Measurements from ENCODE around the gene CD44. TPM values are rescaled to one million over a fixed set of nuclear protein-coding genes. Genes with fewer than 3 reads are reported as not detected.

CD44 gene
- total and polyA plus RNA-seq, 12 donors: 7.0 to 104 (median 25.2) TPM

DNA sequence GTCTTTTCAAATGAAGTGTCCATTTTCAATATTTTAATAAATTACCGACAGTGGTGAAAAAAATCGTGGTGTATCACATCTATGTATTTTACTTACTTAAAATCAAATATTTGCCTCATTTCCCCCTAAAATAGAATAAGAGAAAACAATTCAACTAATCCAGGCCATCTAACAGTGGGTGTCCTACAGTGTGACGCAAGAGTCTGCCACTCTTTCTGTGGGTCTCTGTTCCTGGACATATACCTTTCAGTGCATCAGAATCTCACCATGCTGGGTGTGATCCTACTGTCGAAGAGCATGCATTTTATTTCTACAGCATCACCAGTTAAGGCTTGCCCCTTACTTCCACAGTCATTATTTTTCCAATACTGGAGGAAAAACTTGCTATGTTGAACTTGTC lies 111.2 kb downstream of the CD44 start:
- TF ChIP-seq, protein P1, sequence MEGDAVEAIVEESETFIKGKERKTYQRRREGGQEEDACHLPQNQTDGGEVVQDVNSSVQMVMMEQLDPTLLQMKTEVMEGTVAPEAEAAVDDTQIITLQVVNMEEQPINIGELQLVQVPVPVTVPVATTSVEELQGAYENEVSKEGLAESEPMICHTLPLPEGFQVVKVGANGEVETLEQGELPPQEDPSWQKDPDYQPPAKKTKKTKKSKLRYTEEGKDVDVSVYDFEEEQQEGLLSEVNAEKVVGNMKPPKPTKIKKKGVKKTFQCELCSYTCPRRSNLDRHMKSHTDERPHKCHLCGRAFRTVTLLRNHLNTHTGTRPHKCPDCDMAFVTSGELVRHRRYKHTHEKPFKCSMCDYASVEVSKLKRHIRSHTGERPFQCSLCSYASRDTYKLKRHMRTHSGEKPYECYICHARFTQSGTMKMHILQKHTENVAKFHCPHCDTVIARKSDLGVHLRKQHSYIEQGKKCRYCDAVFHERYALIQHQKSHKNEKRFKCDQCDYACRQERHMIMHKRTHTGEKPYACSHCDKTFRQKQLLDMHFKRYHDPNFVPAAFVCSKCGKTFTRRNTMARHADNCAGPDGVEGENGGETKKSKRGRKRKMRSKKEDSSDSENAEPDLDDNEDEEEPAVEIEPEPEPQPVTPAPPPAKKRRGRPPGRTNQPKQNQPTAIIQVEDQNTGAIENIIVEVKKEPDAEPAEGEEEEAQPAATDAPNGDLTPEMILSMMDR (IDR thresholded peaks at IDR 0.05): no peak
- 95 to 97% methylated on average over 4 of the region's 4 CpGs for WGBS, 2 donors
- no peaks in the 10 kb centered on the region for H3K36me3 ChIP-seq
- no peak overlapping the region for H3K4me3 ChIP-seq
- intact Hi-C loops (cut with DNase I): no loop called here
- no peaks in the 10 kb centered on the region for H3K27me3 ChIP-seq
- no peak overlapping the region for H3K27ac ChIP-seq
- ATAC-seq: no peak
- DNase-seq: no peak
- H3K9me3 ChIP-seq: no peaks in the 10 kb centered on the region
- peaks cover 0 to 28% (median 13%) of the 10 kb centered on the region in 9 donors for H3K4me1 ChIP-seq

DNA sequence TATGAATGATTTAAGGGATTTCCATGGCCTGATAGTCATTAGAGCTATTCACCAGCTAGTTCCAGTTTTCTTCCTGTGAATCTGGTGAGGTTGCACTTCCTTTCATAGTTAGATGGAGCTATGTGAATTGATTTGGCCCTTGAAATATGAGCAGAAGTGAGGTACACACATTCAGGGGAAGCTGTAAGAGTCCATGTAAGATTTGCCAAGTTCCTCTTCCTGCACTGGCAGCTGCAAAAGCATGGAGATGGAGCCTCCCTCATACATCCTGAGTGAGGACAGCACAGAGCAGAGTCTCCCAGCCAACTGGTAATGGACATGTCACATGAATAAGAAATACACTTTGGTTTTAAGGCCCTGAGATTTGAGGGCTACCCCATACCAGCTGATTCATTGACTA lies 111.7 kb downstream of the CD44 start:
- no peak overlapping the region for H3K4me3 ChIP-seq
- TF ChIP-seq, protein P1 (IDR thresholded peaks at IDR 0.05): no peak
- ATAC-seq (no peak), DNase-seq (no peak)
- H3K27ac ChIP-seq: no peak overlapping the region
- no peaks in the 10 kb centered on the region for H3K27me3 ChIP-seq
- no peaks in the 10 kb centered on the region for H3K36me3 ChIP-seq
- intact Hi-C loops (cut with DNase I): no loop called here
- H3K4me1 ChIP-seq: peaks cover 0 to 26% (median 10%) of the 10 kb centered on the region in 9 donors
- H3K9me3 ChIP-seq: no peaks in the 10 kb centered on the region

DNA sequence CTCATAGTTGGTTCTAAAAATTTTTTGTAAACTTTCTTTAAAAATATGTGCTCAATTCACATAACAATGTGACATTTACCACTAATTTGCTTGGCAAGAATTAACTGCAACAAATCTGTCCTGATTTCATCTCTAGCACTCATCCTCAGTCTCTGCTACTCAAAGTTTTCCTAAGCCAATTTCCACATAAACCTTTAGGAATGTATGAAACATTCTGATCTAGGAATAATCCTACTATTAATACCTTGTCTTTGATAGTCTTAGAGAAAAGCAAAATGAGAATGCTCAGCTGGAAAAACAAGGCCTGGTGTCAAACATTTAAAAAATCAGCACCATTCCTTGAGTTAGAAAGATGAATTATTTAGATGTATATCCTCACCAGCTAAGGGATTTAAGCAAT lies 114.3 kb downstream of the CD44 start:
- H3K27me3 ChIP-seq: no peaks in the 10 kb centered on the region
- no peaks in the 10 kb centered on the region for H3K9me3 ChIP-seq
- ATAC-seq (no peak), DNase-seq (no peak)
- H3K4me3 ChIP-seq: no peak overlapping the region
- TF ChIP-seq, protein P1 (IDR thresholded peaks at IDR 0.05): no peak
- peaks cover 0 to 21% (median 8%) of the 10 kb centered on the region in 9 donors for H3K4me1 ChIP-seq
- intact Hi-C loops (cut with DNase I): no loop called here
- no peaks in the 10 kb centered on the region for H3K36me3 ChIP-seq
- no peak overlapping the region for H3K27ac ChIP-seq

DNA sequence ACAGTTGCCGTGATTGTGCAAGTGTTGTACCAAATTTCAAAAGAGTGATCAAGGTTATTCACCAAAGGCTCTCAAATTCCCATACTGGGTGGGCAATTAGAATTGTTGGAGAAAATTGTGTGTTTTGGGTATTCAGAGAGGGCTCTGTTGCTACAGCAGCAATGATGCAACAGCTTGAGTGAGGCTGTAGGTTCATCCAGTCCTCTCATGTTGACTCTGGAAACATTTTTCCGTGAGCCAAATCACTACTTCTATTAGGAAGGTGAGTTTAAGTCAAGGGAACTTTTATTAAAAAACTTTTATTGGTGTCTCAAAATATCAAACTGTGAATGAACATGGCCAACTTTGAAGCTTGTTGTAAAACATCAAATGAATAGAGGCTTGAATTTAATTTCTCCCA lies 116.5 kb downstream of the CD44 start:
- no peak overlapping the region for H3K27ac ChIP-seq
- intact Hi-C loops (cut with DNase I): no loop called here
- ATAC-seq (no peak), DNase-seq (no peak)
- TF ChIP-seq, protein P1 (IDR thresholded peaks at IDR 0.05): no peak
- H3K27me3 ChIP-seq: no peaks in the 10 kb centered on the region
- H3K4me1 ChIP-seq: peaks cover 0 to 21% (median 8%) of the 10 kb centered on the region in 9 donors
- H3K36me3 ChIP-seq: no peaks in the 10 kb centered on the region
- WGBS, 2 donors: 97 to 99% methylated on average over 2 of the region's 2 CpGs
- H3K9me3 ChIP-seq: no peaks in the 10 kb centered on the region
- H3K4me3 ChIP-seq: no peak overlapping the region

DNA sequence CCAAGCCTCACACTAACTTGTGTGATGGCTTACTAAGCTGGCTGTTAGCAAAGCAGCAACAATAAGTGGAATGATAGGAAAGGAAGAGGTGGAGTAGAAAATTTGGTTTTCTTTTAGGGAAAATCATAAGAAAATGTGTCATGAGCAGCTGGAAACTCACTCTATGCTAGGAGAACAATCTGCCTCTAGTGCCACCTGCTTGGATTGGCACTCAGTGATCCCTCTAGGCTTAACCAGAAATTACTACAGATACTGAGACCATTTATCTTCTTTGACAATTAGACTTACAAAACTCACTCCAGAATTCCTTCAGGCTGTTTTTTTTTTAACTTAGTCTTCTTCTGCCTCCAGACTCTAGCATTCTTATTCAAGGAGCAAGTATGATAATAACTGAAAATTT lies 117.3 kb downstream of the CD44 start:
- Histone ChIP-seq H3K27ac (peak overlapping the region in 3 of 10 donors; percentile 18 to 32 (median 23)), H3K4me1 (peaks cover 0 to 19% (median 8%) of the 10 kb centered on the region in 9 donors), H3K4me3 (no peak overlapping the region), H3K36me3 (no peaks in the 10 kb centered on the region), H3K27me3 (no peaks in the 10 kb centered on the region), H3K9me3 (no peaks in the 10 kb centered on the region)
- ATAC-seq (peak in 2 of 8 donors; percentile 27 to 32), DNase-seq (no peak)
- intact Hi-C loops (cut with DNase I): no loop called here
- TF ChIP-seq, protein P1 (IDR thresholded peaks at IDR 0.05): no peak
